Cardiac atrium fibroblast (primary cell): ENCODE measurements around the gene HLTF. TPM values are rescaled to one million over a fixed set of nuclear protein-coding genes. Genes with fewer than 3 reads are reported as not detected.

Experiments
- total RNA-seq: library from RNA; depleted of rRNA; stranded (reverse); fragments of >200 nt; gene quantifications from 2 replicates; pipeline ENCODE4 v1.2.3, GENCODE V29; 2015

HLTF gene
- 39.5 and 41.8 TPM in 2 replicates for total RNA-seq

GRCh38 chr3:149086232-149086988 lies at the start of gene HLTF:
TSS of gene HLTF (minus strand) at chr3:149086533. CDS start at chr3:149086336, 197 bp downstream.

GRCh38 chr3:149129326-149130205 lies 43.2 kb upstream of the HLTF start, which contains the start of gene HPS3:
TSS of gene HPS3 (plus strand) at chr3:149129638. CDS start at chr3:149129724, 86 bp downstream.

GRCh38 chr3:148991219-148992026 lies 94.9 kb downstream of the HLTF start, which contains the start of gene GYG1:
TSS of gene GYG1 (plus strand) at chr3:148991540. CDS start at chr3:148991641, 101 bp downstream.

Other genes starting within 250 kb of the HLTF start
- not detected in 2 replicates for gene CPA3, start 221.2 kb downstream of the HLTF start, total RNA-seq
- 25.8 and 41.9 TPM in 2 replicates for gene GYG1, start 95.0 kb downstream of the HLTF start, total RNA-seq
- gene HPS3, start 43.1 kb upstream of the HLTF start, total RNA-seq: 9.2 and 17.8 TPM in 2 replicates
- gene CP, start 135.3 kb upstream of the HLTF start, total RNA-seq: 13.7 and 14.1 TPM in 2 replicates
- gene TM4SF18, start 247.1 kb upstream of the HLTF start, total RNA-seq: 0.36 and 2.4 TPM in 2 replicates